ENCODE results near the gene SLC7A1. TPM values are rescaled to one million over a fixed set of nuclear protein-coding genes. Genes with fewer than 3 reads are reported as not detected.

Gene SLC7A1
- total and polyA plus RNA-seq, 2 experiments from 2014 or later, result 10.1 to 16.2 TPM

GRCh38 chr13:29550430-29550988 is 45.0 kb downstream of the SLC7A1 start:
- Histone ChIP-seq H3K36me3 (replicated peaks; ENCODE audit: insufficient read depth, low read depth) (no peaks in the 10 kb centered on the region), H3K4me3 (no peak overlapping the region), H3K4me2 (no peak overlapping the region), H3K27ac (no peak overlapping the region), H3K4me1 (ENCODE audit: insufficient read depth) (no peaks in the 10 kb centered on the region), H3K27me3 (no peaks in the 10 kb centered on the region), H3K9me3 (ENCODE audit: low read depth) (no peaks in the 10 kb centered on the region), H3K79me2 (peaks cover 10% of the 10 kb centered on the region), H4K20me1 (ENCODE audit: insufficient read depth, poor library complexity, severe bottlenecking) (no peaks in the 10 kb centered on the region), H2AFZ (no peak overlapping the region), H3K9me2 (replicated peaks; ENCODE audit: insufficient read depth) (no peaks in the 10 kb centered on the region)
- no peak for DNase-seq (ENCODE audit: low spot score)
- TF ChIP-seq EZH2phosphoT487 (IDR thresholded peaks at IDR 0.05; ENCODE audit: low read depth, severe bottlenecking, unreplicated experiment) (no peak), CTCF (IDR thresholded peaks at IDR 0.05; ENCODE audit: poor library complexity) (no peak), EZH2 (IDR thresholded peaks at IDR 0.05; ENCODE audit: borderline replicate concordance) (no peak)
- 98% methylated on average over 5 of the region's 5 CpGs for WGBS (ENCODE audit: low lambda C conversion rate, missing lambda C conversion rate)

- no peaks in the 10 kb centered on the region for H4K20me1 ChIP-seq (ENCODE audit: insufficient read depth, poor library complexity, severe bottlenecking)
- peaks cover 11% of the 10 kb centered on the region for H3K79me2 ChIP-seq
- H3K4me2 ChIP-seq, result no peak overlapping the region
- H3K27me3 ChIP-seq, result no peaks in the 10 kb centered on the region
- 51% methylated on average over 7 of the region's 7 CpGs for WGBS (ENCODE audit: low lambda C conversion rate, missing lambda C conversion rate)
- H3K9me2 ChIP-seq (replicated peaks; ENCODE audit: insufficient read depth), result no peaks in the 10 kb centered on the region
- TF ChIP-seq CTCF (IDR thresholded peaks at IDR 0.05; ENCODE audit: poor library complexity) (no peak), EZH2phosphoT487 (IDR thresholded peaks at IDR 0.05; ENCODE audit: low read depth, severe bottlenecking, unreplicated experiment) (no peak), EZH2 (IDR thresholded peaks at IDR 0.05; ENCODE audit: borderline replicate concordance) (no peak)
- H3K4me1 ChIP-seq (ENCODE audit: insufficient read depth), result no peaks in the 10 kb centered on the region
- H3K36me3 ChIP-seq (replicated peaks; ENCODE audit: insufficient read depth, low read depth), result no peaks in the 10 kb centered on the region
- H3K9me3 ChIP-seq (ENCODE audit: low read depth), result no peaks in the 10 kb centered on the region
- DNase-seq (ENCODE audit: low spot score), result peak; percentile 51
- H3K4me3 ChIP-seq, result no peak overlapping the region
- H2AFZ ChIP-seq, result no peak overlapping the region
- H3K27ac ChIP-seq, result peak overlapping the region; percentile 43
Observed at GRCh38 chr13:29548722-29549121, 46.8 kb downstream of the SLC7A1 start.

DNA sequence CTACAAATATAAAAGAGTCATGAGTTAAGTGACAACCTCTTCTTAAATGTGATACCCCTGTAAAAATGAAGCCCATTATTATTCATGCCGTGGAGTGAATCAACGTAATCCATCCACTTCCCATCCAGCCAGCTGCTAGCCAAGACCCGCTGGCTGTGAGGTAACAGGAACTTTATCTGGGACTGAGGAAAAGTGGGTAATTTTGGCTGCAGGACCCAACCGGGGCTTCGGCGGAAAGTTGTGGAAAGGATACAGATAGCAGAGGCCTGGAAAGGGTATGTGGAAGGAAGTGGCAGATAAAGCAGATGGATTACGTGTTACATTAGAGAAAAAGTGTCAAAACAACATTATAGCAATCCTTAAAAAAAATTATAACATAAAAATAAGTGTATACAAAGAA is 48.3 kb downstream of the SLC7A1 start:
- H3K9me3 ChIP-seq (ENCODE audit: low read depth), result no peaks in the 10 kb centered on the region
- H3K9me2 ChIP-seq (replicated peaks; ENCODE audit: insufficient read depth), result no peaks in the 10 kb centered on the region
- no peak overlapping the region for H3K4me3 ChIP-seq
- no peaks in the 10 kb centered on the region for H4K20me1 ChIP-seq (ENCODE audit: insufficient read depth, poor library complexity, severe bottlenecking)
- H3K27ac ChIP-seq, result no peak overlapping the region
- WGBS (ENCODE audit: low lambda C conversion rate, missing lambda C conversion rate), result 73% methylated on average over 7 of the region's 7 CpGs
- no peaks in the 10 kb centered on the region for H3K4me1 ChIP-seq (ENCODE audit: insufficient read depth)
- DNase-seq (ENCODE audit: low spot score), result no peak
- no peaks in the 10 kb centered on the region for H3K27me3 ChIP-seq
- no peaks in the 10 kb centered on the region for H3K36me3 ChIP-seq (replicated peaks; ENCODE audit: insufficient read depth, low read depth)
- H3K79me2 ChIP-seq, result peaks cover 16% of the 10 kb centered on the region
- TF ChIP-seq EZH2phosphoT487 (IDR thresholded peaks at IDR 0.05; ENCODE audit: low read depth, severe bottlenecking, unreplicated experiment), result no peak
- TF ChIP-seq CTCF (IDR thresholded peaks at IDR 0.05; ENCODE audit: poor library complexity), result no peak
- no peak for TF ChIP-seq EZH2 (IDR thresholded peaks at IDR 0.05; ENCODE audit: borderline replicate concordance)
- no peak overlapping the region for H2AFZ ChIP-seq
- H3K4me2 ChIP-seq, result no peak overlapping the region

All from hepatocyte (in vitro differentiated cells).